DMS153 treated with DMSO at 0.1 percent for 48 hours (cell line): ENCODE data around the gene KRTAP12-2.
A peak's percentile ranks its signal among the peaks of the same experiment; 100 is the strongest.
"Not testable (repeated sequence)": the region's sequence is repeated elsewhere in the genome, so short reads cannot be mapped to it uniquely, and the experiment has no call there.

ENCODE experiments used
- DNase-seq: peaks from one replicate; lab custom pipeline; 2025; ENCODE audit not compliant: unreplicated experiment; lab: John Stamatoyannopoulos, UW

Gene KRTAP12-2

GRCh38 chr21:44702973-44703730, 36.4 kb upstream of the KRTAP12-2 start:
- DNase-seq, result peak; percentile 72

DNA sequence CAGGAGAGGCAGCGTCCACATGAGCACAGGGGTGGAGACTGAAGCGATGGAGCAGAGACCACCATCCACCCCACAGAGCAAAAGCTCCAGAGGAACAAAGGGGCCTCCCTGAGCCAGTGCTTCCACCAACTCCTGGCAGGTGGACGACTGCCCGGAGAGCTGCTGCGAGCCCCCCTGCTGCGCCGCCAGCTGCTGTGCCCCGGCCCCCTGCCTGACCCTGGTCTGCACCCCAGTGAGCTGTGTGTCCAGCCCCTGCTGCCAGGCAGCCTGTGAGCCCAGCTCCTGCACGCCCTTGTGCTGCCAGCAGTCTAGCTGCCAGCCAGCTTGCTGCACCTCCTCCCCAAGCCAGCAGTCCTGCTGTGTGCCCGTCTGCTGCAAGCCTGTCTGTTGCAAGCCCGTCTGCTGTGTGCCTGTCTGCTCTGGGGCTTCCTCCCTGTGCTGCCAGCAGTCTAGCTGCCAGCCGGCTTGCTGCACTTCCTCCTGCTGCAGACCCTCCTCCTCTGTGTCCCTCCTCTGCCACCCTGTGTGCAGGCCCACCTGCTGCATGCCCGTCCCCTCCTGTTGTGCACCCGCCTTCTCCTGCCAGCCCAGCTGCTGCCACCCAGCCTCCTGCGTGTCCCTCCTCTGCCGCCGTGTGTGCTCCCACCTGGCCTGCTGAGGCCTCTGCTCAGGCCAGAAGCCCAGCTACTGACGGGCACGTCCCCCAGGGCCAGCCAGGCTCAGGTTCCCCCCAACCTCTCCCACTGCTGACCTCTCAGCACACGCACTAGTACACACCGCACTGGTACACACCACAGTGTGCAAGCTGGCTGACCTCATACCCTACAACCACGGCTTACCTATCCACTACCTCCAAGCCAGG, 35.6 kb upstream of the KRTAP12-2 start:
- DNase-seq, result no peak

DNA sequence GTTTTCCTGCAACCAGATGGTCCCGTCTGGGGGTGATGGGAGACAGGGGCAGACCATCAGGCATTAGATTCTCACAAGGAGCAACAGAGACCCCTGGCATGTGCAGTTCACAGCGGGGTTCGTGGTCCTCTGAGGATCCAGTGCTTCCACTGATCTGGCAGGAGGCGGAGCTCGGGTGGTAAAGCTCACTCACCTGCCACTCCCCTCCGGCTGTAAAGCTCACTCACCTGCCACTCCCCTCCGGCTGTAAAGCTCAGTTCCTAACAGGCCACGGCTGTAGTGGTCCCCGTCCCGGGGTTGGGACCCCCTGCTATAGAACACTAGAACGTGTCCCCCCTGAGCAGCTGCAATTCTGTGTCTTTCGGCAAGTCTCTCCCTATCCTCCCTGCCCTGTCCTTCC, 34.8 kb upstream of the KRTAP12-2 start:
- no peak for DNase-seq

GRCh38 chr21:44701023-44701400, 34.3 kb upstream of the KRTAP12-2 start:
- DNase-seq, result no peak

GRCh38 chr21:44700101-44701022, 33.6 kb upstream of the KRTAP12-2 start:
- no peak for DNase-seq

GRCh38 chr21:44699502-44700001, 32.8 kb upstream of the KRTAP12-2 start:
- no peak for DNase-seq

DNA sequence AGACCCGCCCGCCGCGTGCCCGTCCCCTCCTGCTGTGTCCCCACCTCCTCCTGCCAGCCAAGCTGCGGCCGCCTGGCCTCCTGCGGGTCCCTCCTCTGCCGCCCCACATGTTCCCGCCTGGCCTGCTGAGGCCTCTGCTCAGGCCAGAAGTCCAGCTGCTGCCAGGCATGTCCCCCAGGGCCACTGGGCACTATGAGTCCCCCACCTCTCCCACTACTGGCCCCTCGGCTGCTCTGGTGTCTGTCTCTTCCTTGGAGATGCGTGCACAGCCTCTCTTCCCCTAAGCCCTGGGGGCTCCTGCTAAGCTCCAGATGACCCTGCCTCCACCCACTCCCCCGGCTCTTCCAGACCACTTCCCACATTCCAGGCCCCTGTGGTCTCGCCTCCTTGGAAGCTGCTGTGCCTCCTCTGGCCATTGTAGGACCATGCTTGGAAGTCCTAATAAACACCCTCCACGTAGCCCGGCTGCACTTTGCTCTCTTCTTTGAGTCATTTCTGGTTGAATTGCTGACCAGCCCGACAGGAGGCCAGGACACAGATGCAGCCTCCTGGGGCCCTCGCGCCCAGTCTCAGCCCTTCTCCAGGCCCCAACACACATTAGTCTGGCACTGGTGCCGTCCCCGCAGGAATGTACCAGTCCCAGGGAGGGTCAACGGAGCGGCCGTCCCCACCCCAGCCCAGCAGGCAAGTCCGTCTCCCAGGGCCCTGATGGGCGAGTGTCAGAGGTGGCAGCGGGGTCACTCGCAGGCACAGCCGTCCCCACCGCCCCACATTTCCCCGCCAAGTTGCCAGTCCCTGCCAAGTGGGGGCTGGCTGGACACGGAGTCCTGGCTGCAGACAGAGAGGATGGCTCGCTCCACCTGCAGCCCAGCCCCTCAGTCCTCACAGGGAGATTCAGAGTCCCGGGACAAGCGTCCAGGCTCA, 31.3 kb upstream of the KRTAP12-2 start:
- no peak for DNase-seq

GRCh38 chr21:44697172-44697810, 30.6 kb upstream of the KRTAP12-2 start, which contains the start of gene KRTAP10-12:
Gene KRTAP10-12, plus strand, starts transcription at chr21:44697172. Its CDS starts 30 bp downstream, at chr21:44697202.
- not testable (repeated sequence) for DNase-seq

GRCh38 chr21:44696572-44696971, 29.8 kb upstream of the KRTAP12-2 start:
- no peak for DNase-seq

- no peak for DNase-seq
Measured at GRCh38 chr21:44695641-44696040, 28.9 kb upstream of the KRTAP12-2 start.

DNA sequence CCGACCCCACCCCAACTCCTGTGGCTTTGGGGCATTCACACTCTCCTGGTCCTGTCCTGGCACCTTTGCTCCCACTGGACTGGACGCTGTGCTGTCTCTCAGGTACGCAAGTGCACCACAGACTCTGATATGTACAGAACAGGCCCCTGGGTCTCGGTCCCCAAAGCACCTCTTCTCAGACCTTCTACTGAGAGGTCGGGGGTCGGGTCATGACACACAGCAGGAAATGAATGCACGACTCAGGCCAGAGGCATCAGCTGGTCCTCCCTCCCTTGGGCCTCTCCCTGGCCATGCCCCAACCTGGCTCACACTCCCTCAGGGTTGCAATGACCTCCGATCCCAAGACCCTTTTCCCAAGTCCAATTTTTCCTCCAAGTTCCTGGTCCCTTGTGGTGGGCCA, 28.5 kb upstream of the KRTAP12-2 start:
- no peak for DNase-seq

GRCh38 chr21:44694776-44695175, 28.0 kb upstream of the KRTAP12-2 start:
- no peak for DNase-seq

DNA sequence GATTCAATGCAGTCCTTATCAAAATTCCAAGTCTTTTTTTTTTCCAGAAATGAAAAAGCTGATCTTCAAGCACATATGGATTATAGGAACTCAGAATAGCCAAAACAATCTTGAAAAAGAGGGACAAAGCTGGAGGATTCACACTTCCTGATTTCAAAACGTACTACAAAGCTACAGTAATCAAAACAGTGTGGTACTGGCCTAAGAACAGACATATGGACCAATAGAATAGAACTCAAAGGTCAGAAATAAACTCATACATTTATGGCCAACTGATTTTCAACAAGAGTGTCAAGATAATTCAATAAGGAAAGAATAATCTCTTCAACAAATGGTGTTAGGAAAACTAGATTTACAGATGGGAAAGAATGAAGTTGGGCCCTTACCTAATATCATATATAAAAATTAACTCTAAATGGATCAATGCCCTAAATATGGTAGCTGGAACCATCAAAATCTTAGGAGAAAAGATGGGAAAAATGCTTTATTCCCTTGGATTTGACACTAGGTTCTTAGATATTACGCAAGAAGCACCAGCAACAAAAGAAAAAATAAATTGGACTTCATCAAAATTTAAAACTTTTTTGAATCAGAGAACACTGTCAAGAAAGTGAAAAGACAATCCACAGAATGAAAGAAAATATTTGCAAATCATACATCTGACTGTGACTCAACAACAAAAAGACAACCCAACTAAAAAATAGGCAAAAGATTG, 26.2 kb upstream of the KRTAP12-2 start:
- DNase-seq, result no peak

GRCh38 chr21:44691686-44692085, 25.0 kb upstream of the KRTAP12-2 start:
- DNase-seq, result no peak

DNA sequence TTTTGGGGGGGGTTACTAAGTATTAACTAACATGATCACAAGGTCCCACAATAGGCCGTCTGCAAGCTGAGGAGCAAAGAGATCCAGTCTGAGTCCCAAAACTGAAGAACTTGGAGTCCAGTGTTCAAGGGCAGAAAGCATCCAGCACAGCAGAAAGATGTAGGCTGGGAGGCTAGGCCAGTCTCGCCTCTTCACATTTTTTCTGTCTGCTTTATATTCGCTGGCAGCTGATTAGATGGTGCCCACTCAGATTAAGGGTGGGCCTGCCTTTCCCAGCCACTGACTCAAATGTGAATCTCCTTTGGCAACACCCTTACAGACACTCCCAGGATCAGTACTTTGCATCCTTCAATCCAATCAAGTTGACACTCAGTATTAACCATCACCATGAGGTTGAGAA, 23.0 kb upstream of the KRTAP12-2 start:
- DNase-seq, result not testable (repeated sequence)

DNA sequence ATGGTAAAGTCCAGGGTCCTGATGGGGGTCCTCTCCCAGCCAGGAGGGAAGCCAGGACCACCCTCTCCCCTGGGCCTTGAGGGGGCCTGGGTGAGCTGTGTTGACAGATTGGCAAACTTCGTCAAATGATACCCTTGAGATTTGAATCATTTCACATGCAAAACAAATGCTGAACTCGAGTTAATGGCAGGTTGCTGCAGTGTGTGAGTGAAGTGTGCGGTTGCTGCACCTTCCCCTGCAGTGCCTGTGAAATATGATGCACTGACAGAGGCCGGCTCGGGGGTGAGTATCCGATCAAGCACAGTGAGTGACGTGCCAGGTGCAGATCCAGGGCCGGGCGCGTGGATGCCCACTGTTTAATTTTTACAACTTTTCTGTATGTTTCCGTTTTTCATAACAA, 20.9 kb upstream of the KRTAP12-2 start:
- DNase-seq, result peak; percentile 6

- DNase-seq, result no peak
Measured at GRCh38 chr21:44686843-44687561, 20.3 kb upstream of the KRTAP12-2 start.
